Measurements from ENCODE around the gene THADA. TPM values are rescaled to one million over a fixed set of nuclear protein-coding genes. Genes with fewer than 3 reads are reported as not detected.
"Not testable (repeated sequence)": the region's sequence is repeated elsewhere in the genome, so short reads cannot be mapped to it uniquely, and the experiment has no call there.

Gene THADA
- total RNA-seq, 1 experiment from 2014 or later, result 28.7 TPM

DNA sequence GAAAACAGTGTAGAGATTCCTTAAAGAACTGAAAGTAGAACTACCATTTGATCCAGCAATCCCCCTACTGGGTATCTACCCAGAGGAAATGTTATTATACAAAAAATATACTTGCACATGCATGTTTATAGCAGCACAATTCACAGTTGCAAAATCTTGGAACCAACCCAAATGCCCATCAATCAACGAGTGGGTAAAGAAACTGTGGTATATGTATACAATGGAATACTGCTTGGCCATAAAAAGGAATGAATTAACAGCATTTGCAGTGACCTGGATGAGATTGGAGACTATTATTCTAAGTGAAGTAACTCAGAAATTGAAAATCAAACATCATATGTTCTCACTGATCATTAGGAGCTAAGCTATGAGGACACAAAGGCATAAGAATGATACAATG, 4.8 kb upstream of the THADA start:
- not testable (repeated sequence) for DNase-seq (ENCODE audit: low spot score)

GRCh38 chr2:43594875-43595274, 963 bp downstream of the THADA start:
- no peak for DNase-seq (ENCODE audit: low spot score)

- DNase-seq (ENCODE audit: low spot score), result no peak
Observed at GRCh38 chr2:43593254-43593653, 2.6 kb downstream of the THADA start.

DNA sequence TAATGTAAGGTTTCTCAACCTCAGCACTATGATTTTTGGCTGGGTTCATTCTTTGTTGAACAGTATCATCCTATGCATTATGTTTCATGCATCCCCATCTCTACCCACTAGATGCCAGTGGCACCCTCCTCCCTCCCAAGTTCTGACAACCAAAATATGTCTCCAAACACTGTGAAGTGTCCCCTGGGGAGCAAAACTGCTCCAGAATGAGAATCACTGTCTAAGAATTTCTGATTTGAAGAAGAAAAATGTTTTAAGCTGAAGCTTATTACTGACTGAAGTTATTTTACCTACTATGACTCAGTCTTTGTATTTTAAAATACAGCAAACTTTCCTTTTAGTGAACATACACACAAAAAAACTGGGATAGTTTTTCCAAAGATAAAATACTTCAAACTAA, 3.4 kb downstream of the THADA start:
- DNase-seq (ENCODE audit: low spot score), result no peak

DNA sequence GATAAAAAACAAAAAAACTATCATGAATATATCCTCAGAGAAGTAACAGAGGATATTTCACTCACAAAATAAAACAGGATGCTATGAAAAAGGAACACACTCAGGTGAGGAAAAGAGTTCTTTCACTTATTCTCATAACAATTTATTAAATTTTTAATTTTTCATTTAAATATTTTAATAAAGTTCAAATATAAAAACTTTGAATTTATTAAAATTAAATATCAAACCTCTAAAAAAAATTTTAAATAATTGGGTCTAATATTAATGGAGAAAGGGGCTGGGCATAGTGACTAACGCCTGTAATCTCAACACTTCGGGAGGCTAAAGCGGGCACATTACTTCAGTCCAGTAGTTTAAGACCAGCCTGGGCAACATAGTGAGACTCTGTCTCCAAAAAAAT, 10.1 kb downstream of the THADA start:
- no peak for DNase-seq (ENCODE audit: low spot score)

DNA sequence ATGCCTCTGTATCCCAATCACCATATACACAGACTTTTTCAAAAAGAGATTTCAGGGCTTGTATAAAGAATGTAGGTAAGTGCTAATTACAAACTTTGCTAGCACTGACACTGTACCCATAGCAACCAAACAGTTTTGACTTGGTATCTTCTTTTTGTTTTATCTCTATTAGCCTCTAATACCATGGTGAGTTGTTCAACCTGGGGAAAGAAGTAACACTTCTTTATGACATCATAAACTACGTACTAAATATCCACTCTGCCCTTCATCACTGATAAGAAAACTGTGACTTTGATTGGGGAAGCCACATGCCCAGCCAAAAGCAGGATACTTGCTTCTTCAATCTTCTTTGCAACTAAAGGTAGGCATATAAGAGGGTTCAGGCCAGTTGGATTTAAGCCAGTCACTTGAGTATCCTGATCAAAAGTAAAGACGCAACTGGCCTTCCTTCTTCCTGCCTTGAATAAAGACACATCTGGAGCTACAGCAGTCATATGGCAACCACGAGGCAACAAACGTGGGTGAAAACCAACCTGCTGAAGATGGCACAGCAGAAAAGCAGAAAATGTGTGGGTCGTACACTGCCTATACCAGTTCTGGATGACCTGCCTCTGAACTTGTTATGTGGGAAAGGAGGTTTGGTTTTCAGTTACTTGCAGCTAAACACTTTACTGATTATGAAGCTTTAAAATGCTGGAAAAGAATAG, 16.4 kb downstream of the THADA start:
- no peak for DNase-seq (ENCODE audit: low spot score)

DNA sequence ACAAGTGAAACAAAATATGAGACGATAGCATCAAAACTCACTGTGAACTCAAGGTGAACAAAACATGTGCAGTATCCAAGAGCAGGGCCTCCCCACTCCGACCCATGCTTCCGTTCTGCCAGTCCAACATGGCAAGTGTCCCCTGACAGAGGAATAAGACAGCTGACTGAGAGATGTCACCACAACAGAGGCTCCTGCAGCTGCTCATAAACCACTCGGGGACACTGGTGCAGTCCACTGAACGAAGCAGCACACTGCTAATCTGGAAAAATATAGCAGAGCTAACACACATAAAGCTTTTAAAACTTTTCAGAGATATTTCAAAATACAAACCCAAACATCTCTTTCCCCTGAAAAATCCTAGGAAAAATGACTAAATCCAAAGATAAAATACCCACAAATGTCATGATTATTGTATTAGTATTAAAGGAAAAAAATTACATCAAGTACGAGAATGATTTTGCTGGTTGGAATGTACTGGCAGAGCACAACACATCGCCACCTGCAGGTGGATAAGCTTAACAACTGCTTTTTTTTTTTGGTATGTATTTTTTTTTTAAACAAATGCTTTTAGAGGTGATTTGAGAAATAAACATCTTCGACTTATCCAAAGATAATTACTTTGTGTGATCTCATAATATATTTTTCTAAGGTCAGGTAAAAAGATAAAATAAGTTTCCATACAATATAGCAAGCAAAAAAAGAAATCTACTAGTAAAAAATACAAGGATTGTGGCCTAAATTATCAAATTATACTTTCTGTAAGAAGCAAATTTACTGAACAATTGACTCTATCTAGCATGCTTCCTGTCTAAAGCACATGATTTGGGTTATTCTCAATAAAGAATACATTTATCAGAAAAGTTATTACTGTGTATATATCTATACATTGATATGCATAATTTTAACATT, 18.6 kb downstream of the THADA start:
- peak; percentile 54 for DNase-seq (ENCODE audit: low spot score)

GRCh38 chr2:43572244-43572643, 23.6 kb downstream of the THADA start:
- no peak for DNase-seq (ENCODE audit: low spot score)

DNA sequence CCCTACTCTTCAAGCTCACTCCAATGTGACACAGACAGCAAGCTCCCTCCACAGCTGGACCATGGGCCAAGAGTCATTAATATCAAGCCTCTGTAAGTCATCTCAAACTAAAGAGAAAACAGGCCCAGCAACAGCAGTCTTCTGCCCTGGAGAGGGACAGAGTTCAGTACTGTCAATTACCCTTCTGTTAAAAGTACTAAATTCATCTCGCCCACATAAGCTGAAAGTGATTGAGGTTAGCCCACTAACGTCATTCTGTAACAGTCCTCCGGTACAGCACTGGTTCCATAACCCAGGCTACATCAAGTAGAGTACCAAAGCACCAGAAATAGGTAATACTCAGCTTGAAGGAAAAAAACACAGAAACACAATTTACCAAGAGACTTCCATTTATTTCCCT, 25.9 kb downstream of the THADA start:
- DNase-seq (ENCODE audit: low spot score), result no peak

GRCh38 chr2:43568228-43568627, 27.6 kb downstream of the THADA start:
- no peak for DNase-seq (ENCODE audit: low spot score)

DNA sequence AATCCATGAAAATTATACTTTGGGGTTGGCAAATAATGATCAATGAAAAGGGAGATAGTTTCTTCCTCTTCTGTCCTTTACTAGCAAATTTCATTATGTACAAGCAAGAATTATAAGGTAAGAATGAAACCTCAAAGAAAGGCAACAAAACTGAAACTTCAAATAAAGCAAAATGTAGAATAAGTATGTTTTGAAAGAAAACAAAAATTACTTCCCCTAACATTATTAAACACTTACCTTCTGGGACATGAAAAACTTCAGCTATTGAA, 29.4 kb downstream of the THADA start:
- DNase-seq (ENCODE audit: low spot score), result no peak

DNA sequence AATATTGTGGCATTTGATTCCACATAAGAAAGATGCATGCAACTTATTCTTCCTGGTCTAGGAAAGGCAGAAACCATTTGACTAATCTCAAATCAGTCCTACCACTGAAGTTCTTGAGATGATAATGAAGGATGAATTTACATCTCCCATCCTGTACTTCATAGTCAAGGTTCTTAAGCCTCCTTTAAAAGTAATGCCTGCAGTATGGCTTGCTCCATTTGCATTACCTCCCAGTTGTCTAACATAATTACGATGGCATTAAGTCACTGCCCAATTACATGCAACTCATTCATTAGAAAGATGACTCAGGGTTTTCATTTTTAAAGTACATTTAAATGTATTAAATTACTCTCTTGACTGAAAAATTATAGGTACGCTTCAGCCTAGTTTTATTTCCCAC, 32.2 kb downstream of the THADA start:
- no peak for DNase-seq (ENCODE audit: low spot score)

GRCh38 chr2:43560231-43560547, 35.6 kb downstream of the THADA start:
- DNase-seq (ENCODE audit: low spot score), result no peak

DNA sequence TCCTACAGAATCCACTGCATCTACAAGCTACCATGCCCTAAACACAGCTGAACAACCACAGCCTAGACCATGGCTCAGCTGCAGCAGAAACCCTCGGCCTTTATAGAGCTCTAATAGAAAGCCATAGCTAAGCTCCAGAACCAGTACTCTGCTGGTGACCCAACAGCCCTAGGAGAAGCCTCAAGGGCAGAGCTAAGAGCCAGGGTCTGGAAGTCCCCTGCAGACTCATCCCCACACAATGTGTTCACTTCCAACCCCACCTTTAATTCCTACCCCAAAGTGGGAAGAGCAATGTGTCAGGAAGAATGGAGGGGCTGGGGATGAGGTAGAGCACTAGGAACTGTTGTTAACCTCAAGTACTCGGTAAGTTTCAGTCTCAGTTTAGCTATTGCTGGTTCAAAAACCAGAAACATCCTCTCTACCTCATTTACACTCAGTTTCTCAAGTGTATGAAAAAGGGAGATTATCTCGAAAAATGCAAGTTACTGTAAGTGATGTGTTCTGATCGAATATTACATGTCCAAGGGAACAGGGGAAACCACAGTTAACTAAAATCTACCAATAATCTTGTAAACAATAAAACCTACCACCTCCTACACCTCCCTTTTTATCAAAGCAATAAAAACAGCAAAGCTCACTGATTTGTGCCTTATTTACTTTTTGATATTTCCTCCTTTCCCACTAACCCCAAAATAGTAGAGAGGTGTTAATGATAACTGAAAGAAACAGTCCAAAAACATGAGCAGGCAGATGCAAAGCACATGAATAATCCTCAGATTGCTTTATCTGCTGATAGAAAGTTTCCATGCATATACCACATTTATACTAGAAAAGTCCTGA, 36.2 kb downstream of the THADA start:
- DNase-seq (ENCODE audit: low spot score), result no peak

GRCh38 chr2:43557196-43557595, 38.6 kb downstream of the THADA start:
- no peak for DNase-seq (ENCODE audit: low spot score)

DNA sequence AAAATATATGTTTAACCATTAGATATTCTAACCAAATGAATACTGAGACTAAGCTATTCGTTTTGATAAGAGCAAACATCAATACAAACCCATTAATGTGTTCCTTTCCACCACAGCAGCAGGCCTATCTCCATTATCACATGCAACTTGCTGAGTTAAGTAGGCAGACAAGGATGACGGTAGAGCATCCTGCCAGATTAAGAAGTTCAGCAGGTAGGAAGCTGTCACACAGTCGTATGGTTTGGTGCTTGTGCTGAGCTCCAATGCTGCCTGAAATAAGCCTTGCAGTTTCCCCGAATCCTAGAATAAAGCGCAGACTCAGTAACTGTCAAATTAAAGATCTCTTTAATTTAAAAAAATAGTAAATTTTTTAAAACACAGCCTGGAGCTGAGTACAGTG, 39.6 kb downstream of the THADA start:
- no peak for DNase-seq (ENCODE audit: low spot score)

DNA sequence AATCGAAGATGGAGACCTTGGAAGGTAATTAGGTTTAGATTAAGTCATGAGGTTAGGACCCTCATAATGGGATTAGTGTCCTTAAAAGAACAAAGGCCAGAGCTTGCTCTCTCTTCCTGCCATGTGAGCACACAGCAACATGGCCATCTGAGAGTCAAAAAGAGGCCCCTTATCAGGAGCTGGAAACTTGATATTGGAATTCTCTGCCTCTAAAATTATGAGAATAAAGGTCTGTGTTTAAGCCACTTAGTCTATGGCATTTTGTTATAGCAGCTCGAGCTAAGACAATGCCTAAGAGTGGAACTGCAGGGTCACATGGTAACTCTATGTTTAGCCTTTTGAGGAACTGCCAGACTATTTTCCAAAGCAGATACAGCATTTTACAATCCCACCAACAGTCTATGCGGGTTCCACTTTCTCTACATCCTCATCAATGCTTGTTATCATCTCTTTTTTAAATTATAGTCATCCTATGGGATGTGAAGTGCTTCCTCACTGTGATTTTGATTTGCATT, 42.4 kb downstream of the THADA start:
- DNase-seq (ENCODE audit: low spot score), result no peak

DNA sequence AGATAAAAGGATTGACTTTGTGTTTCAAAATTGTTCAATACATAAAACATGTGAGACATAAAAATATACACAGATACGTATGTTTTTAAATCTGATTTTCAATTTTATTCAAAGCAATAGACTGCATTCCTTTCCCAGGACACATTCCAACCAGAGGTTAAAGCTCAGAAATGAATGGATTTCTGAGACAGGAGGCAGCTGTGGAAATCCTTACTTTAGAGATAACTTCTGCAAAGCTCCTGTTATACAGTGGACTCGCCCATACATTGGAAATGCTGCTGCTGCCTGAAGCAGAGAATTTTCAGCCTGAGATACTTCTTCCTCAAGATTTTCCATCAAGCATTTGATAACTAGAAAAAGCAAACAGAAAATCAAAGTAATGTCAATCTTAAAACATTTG, 43.8 kb downstream of the THADA start:
- DNase-seq (ENCODE audit: low spot score), result no peak

DNA sequence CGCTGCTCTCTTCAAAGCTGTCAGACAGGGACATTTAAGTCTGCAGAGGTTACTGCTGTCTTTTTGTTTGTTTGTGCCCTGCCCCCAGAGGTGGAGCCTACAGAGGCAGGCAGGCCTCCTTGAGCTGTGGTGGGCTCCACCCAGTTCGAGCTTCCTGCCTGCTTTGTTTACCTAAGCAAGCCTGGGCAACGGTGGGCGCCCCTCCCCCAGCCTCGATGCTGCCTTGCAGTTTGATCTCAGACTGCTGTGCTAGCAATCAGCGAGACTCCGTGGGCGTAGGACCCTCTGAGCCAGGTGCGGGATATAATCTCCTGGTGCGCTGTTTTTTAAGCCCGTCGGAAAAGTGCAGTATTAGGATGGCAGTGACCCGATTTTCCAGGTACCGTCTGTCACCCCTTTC, 47.5 kb downstream of the THADA start:
- not testable (repeated sequence) for DNase-seq (ENCODE audit: low spot score)

- peak; percentile 65 for DNase-seq (ENCODE audit: low spot score)
Observed at GRCh38 chr2:43542285-43542933, 53.4 kb downstream of the THADA start.

- DNase-seq (ENCODE audit: low spot score), result no peak
Observed at GRCh38 chr2:43541165-43541564, 54.7 kb downstream of the THADA start.
